GM21619 (cell line): Measurements from ENCODE around the gene MAGI2.
"Not testable (repeated sequence)": the region's sequence is repeated elsewhere in the genome, so short reads cannot be mapped to it uniquely, and the experiment has no call there.

Experiments
- ATAC-seq: cut with Tn5 transposase; IDR thresholded peaks from one replicate; pipeline ENCODE4 v1.9.1; 2021; ENCODE audit not compliant: unreplicated experiment

Gene MAGI2

GRCh38 chr7:79176859-79177477 lies 276.5 kb downstream of the MAGI2 start:
- ATAC-seq, result no peak

DNA sequence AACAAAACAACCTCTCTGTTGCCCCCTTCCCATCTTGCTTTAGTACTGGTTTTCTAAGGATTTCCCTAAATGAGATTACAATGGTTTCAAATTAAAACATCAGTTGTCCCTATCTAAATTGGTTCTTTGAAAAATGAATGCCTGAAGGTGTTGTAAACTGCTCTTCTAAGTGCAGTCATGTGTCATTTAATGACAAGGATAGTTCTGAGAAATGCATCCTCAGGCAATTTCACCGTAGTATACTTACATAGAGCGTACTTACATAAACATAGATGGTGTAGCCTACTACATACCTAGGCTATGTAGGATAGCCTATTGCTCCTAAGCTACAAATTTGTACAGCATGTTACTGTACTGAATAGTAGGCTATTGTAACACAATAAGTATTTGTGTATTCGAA lies 278.1 kb downstream of the MAGI2 start:
- ATAC-seq, result no peak

DNA sequence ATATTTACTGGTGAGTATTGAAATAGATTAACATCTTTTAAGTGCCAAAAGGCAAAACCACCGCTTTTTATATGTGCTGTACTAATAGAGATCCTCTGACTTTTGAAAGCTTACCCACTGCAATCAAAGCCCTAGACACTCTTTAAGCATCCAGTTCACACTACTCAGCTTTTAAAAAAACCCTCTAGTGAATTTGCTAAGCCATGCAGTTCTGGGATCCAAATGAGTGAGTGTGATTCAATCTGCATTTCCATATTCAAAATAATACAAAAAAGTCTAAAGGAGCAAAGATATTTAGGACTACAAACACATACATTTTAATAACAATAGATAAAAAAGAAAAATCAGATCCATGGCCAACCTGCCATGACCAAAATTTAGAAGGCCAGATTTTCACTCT lies 288.2 kb downstream of the MAGI2 start:
- ATAC-seq, result no peak

- no peak for ATAC-seq
Measured at GRCh38 chr7:79159040-79159664, 294.3 kb downstream of the MAGI2 start.

GRCh38 chr7:79157281-79157680 lies 296.2 kb downstream of the MAGI2 start:
- ATAC-seq, result no peak

GRCh38 chr7:79149831-79150230 lies 303.6 kb downstream of the MAGI2 start:
- no peak for ATAC-seq

DNA sequence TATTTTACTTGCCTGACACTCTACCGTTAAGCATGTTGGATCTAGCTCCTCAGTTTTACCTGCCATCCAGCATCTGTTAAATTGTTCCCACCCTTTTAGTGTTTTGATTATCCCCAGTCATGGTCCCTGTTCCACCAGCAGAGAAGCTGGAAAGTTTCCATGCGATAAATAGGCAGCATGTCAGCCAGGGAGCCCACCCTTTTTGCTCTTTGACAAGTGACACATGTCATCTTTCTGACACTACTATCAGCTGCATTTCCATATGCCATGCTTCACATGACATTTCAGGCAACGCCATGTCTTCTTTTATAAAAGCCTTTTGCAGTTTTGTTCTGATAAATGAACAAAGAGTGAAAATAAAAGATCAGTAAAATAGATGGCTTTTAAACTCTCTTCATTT lies 310.8 kb downstream of the MAGI2 start:
- ATAC-seq, result no peak

- ATAC-seq, result no peak
Measured at GRCh38 chr7:79141252-79141651, 312.2 kb downstream of the MAGI2 start.

GRCh38 chr7:79137942-79138341 lies 315.5 kb downstream of the MAGI2 start:
- ATAC-seq, result no peak

DNA sequence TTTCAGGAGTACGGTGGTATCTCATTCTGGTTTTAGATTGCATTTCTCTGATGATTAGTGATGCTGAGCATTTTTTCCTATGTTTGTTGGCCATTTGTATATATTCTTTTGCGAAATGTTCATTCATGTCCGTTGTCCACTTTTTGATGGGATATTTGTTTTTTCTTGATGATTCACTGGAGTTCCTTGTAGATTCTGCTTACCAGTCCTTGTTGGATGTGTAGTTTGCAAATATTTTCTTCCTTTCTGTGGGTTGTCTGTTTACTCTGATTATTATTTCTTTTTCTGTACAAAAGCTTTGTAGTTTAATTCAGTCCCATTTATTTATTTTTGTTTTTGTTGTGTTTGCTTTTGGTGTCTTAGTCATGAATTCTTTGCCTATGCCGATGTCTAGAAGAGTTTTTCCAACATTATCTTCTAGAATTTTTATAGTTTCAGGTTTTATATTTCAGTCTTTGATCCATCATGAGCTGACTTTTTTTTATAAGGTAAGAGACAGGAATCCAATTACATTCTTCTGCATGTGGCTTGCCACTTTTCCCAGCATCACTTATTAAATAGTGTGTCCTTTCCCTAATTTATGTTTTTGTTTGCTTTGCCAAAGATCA lies 320.5 kb downstream of the MAGI2 start:
- no peak for ATAC-seq

GRCh38 chr7:79130715-79131114 lies 322.8 kb downstream of the MAGI2 start:
- ATAC-seq, result no peak

DNA sequence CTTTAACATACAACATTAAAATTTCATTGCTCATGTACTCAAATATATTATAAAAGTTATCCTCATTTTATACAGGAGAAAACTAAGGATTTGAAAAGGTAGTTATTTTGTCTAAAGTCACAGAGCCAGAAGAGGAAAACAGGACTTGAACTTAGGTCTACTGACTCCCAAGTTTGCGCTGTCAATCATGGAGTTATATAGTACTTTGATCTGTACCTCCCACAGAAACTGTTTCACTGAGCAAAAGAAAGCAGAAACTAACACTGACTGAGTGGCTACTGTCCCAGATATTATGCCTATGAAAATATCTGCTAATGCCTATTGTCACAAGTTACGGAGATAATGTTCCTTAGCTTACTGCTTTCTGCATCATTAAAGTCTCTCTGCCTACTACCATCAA lies 329.1 kb downstream of the MAGI2 start:
- ATAC-seq, result no peak

DNA sequence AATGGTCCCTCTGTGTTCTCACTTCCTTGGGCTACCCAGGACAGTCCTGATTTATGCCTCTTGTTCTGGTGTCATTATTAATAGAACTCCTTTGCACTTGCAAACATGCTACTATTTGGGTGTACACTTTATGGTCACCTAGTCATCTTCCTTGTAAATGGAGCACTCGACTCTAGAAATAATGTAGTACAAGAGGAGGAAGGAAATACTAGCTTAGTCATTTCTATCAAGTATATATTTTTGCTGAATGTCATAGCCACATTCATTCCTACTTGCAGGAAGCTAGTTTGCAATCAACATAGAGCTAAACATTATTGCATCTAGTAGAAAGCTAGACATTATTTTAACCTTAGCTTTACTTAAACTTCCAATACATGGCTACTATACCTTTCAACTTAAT lies 335.3 kb downstream of the MAGI2 start:
- ATAC-seq, result no peak

GRCh38 chr7:79096361-79096805 lies 357.1 kb downstream of the MAGI2 start:
- no peak for ATAC-seq

DNA sequence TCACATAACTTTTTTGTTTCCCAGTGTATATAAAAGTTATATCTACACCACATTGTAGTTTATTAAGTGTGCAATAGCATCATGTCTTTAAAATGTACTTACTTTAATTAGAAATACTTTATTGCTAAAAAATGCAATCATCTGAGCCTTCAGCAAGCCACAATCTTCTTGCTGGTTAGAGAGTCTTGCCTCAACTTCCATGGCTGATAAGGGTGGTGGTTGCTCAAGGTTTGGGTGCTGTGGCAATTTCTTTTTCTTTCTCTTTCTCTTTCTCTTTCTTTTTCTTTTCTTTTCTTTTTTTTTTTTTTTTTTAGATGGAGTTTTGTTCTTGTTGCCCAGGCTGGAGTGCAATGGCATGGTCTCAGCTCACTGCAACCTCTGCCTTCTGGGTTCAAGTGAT lies 360.0 kb downstream of the MAGI2 start:
- no peak for ATAC-seq

DNA sequence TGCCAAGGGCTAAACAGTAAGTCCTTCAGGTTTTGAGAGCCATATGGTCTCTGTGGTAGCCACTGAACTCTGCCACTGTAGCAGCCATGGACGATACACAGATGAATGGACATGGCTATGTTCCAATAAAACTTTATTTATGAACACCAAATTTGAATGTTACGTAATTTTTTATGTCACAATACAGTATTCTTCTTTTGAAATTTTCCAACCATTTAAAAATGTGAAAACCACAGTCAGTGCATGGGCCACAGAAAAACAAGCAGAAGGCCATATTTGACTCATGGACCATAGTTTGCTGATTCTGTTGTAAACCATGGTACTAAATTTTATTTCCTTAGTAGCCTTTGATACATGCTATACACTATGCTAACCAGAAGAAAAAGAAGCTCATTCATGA lies 361.8 kb downstream of the MAGI2 start:
- ATAC-seq, result no peak

DNA sequence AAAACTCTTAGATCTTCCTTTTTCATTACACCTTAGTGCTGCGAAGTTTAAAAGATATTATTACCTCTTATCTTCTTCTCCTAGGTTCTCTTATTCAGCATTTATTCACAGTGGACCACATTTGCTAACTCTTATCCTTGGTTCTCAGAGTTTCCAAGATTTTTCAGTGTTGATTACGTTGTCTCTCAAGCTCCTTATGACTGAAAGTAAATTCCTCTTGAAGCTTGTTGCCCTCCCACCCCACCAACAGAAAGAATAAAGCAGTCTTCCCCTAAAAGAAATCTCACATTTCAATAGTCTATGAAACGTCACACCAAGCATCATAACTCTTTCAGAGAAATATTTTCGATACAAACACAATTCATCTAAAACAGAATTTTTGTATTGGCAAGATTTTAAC lies 362.5 kb downstream of the MAGI2 start:
- ATAC-seq, result no peak

DNA sequence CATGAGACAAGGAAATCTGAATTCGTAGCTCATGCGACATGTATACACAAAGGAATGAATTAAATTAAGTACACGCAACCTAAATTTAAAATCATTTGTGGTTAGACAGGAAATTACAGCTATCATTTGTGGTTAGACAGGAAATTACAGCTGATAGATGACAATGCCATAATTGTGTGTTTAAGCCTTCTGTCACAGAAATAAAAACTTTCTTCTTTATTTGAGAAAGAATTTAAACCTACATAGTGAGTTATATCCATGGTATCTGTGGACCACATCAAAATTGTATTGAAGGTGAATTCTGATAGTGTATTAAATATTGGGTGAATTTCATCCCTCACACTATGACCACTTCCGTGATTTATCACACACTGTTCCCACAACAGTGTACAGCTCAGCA lies 362.9 kb downstream of the MAGI2 start:
- no peak for ATAC-seq

DNA sequence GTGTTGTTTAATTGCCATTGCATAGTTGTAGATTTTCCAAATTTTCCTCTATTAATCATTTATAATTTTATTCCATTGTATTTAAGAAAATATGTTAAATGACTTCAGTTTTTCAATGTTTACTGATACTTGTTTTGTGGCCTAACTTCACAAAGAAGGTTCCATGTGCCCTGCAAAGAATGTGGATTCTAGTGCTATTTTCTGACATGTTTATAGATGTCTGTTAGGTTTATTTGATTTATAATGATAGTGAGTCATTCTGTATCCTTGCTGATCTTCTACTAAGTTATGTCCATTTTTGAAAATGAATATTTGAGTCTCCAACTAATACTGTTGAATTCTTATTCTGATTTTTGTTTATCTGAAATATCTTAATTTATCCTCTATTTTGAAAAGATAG lies 369.0 kb downstream of the MAGI2 start:
- ATAC-seq, result no peak

DNA sequence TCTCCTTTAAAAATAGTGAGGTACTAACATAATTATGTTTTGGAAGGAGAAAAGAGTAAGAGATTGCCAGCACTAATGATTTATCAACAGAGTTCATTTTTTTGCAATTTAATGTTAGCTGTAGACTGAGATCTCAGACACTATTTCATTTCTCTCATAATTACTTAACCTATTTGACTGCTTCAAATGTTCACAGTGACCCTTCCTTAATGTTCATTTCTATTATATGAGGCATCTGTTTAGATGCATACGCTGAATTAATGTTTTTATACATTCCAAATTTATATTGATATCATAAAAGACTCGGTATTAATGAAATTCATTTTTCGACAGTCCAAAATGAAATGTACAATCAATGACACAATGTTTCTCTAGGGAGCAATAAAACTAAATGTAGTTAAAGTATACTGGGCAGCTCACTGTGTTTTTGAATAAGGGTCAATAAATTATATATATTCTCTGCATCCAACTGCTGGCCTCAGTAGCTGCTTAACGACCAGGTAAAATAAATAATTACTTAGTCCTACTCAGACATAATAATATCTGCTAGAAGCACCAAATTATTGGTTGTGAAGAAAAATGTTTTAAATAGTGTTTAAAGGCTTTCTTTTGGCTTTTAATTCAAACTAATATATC lies 373.4 kb downstream of the MAGI2 start:
- ATAC-seq, result no peak

GRCh38 chr7:79078273-79078672 lies 375.2 kb downstream of the MAGI2 start:
- no peak for ATAC-seq

DNA sequence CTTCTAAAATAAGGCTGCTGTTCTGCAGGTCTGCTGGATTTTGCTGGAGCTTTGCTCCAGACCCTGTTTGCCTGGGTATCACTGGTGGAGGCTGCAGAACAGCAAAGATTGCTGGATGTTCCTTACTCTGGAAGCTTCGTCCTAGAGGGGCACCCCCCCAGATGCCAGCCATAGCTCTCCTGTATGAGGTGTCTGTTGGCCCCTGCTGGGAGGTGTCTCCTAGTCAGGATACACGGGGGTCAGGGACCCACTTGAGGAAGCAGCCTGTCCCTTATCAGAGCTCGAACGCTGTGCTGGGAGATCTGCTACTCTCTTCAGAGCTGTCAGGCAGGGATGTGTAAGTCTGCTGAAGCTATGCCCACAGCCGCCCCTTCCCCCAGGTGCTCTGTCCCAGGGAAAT lies 382.3 kb downstream of the MAGI2 start:
- ATAC-seq, result not testable (repeated sequence)
